ENCODE data around the gene CYP4F3. TPM values are rescaled to one million over a fixed set of nuclear protein-coding genes. Genes with fewer than 3 reads are reported as not detected.

Gene CYP4F3
- total and polyA plus RNA-seq, 12 donors, result 0.01 to 1.8 (median 0.37) TPM; not detected in 2

- WGBS, 2 donors, result 58 to 61% methylated on average over 1 of the region's 1 CpG
Observed at GRCh38 chr19:15621801-15622200, 18.9 kb upstream of the CYP4F3 start.

GRCh38 chr19:15622991-15623390 lies 17.7 kb upstream of the CYP4F3 start:
- H3K4me1 ChIP-seq, result no peaks in the 10 kb centered on the region
- H3K36me3 ChIP-seq, result no peaks in the 10 kb centered on the region
- peaks cover 0 to 7% (median 0%) of the 10 kb centered on the region in 11 donors for H3K9me3 ChIP-seq
- no peak for TF ChIP-seq CTCF (IDR thresholded peaks at IDR 0.05)
- DNase-seq (no peak), ATAC-seq (no peak)
- intact Hi-C loops (cut with DNase I), result loop anchor here in 3 of 10 donors (10.0 kb wide), 3 partner anchors 242 to 562 kb away; partner anchors contain the start of gene FAM32A (in 2 of the 3)
- WGBS, 2 donors, result 62 to 64% methylated on average over 11 of the region's 11 CpGs
- H3K27me3 ChIP-seq, result peaks cover 0 to 65% (median 26%) of the 10 kb centered on the region in 7 donors
- H3K4me3 ChIP-seq, result no peak overlapping the region
- H3K27ac ChIP-seq, result no peak overlapping the region

More at GRCh38 chr19:15621801-15622200, 18.9 kb upstream of the CYP4F3 start:
- Histone ChIP-seq H3K27ac (no peak overlapping the region), H3K9me3 (peaks cover 0 to 7% (median 0%) of the 10 kb centered on the region in 11 donors), H3K36me3 (no peaks in the 10 kb centered on the region), H3K4me3 (no peak overlapping the region), H3K27me3 (peaks cover 0 to 65% (median 28%) of the 10 kb centered on the region in 7 donors), H3K4me1 (no peaks in the 10 kb centered on the region)
- ATAC-seq (no peak), DNase-seq (no peak)
- TF ChIP-seq CTCF (IDR thresholded peaks at IDR 0.05), result no peak
- intact Hi-C loops (cut with DNase I), result loop anchor here in 3 of 10 donors (10.0 kb wide), 3 partner anchors 243 to 563 kb away; partner anchors contain the start of gene FAM32A (in 2 of the 3)

- peaks cover 0 to 7% (median 0%) of the 10 kb centered on the region in 11 donors for H3K9me3 ChIP-seq
- no peaks in the 10 kb centered on the region for H3K36me3 ChIP-seq
- intact Hi-C loops (cut with DNase I), result loop anchor here in 3 of 10 donors (10.0 kb wide), 3 partner anchors 241 to 561 kb away; partner anchors contain the start of gene FAM32A (in 2 of the 3)
- WGBS, 2 donors, result 6 to 10% methylated on average over 9 of the region's 9 CpGs
- DNase-seq, result no peak
- no peak for TF ChIP-seq CTCF (IDR thresholded peaks at IDR 0.05)
- ATAC-seq, result no peak
- peaks cover 0 to 64% (median 26%) of the 10 kb centered on the region in 7 donors for H3K27me3 ChIP-seq
- no peak overlapping the region for H3K27ac ChIP-seq
- no peak overlapping the region for H3K4me3 ChIP-seq
- no peaks in the 10 kb centered on the region for H3K4me1 ChIP-seq
Observed at GRCh38 chr19:15623711-15624318, 16.9 kb upstream of the CYP4F3 start.

GRCh38 chr19:15628236-15629002 lies 12.3 kb upstream of the CYP4F3 start:
- intact Hi-C loops (cut with DNase I), result loop anchor here (1.0 to 10.0 kb wide), 12 partner anchors 182 to 556 kb away; partner anchors contain the start of gene FAM32A (in 2 of the 10)
- Histone ChIP-seq H3K36me3 (no peaks in the 10 kb centered on the region), H3K4me3 (no peak overlapping the region), H3K9me3 (no peaks in the 10 kb centered on the region), H3K27me3 (peaks cover 0 to 72% (median 25%) of the 10 kb centered on the region in 7 donors), H3K27ac (no peak overlapping the region), H3K4me1 (peaks cover 0 to 8% (median 0%) of the 10 kb centered on the region in 9 donors)
- TF ChIP-seq CTCF (IDR thresholded peaks at IDR 0.05), result no peak
- DNase-seq, result no peak
- ATAC-seq, result no peak
- 55 to 58% methylated on average over 22 of the region's 22 CpGs for WGBS, 2 donors

All from heart right ventricle (tissue), 16 donors.